Neuronal stem cell (in vitro differentiated cells): ENCODE data around the gene PPIA.
A peak's percentile ranks its signal among the peaks of the same experiment; 100 is the strongest.

ENCODE experiments used
- DNase-seq: peaks from one replicate; pipeline ENCODE4 v3.0.0-alpha.2; 2013; ENCODE audit warnings: low spot score
- H2AFZ ChIP-seq: one replicate; pipeline ENCODE4 v1.6.1; 2013; ENCODE audit warnings: mild to moderate bottlenecking, low read length, inconsistent platforms
- H2AK5ac ChIP-seq: 2 replicates; pipeline ENCODE4 v1.6.1; 2013; ENCODE audit warnings: low read depth, mild to moderate bottlenecking, inconsistent platforms, low read length, moderate library complexity, mixed read lengths
- H2BK120ac ChIP-seq: 2 replicates; pipeline ENCODE4 v1.6.1; 2013; ENCODE audit warnings: low read depth, mild to moderate bottlenecking, inconsistent platforms, low read length, moderate library complexity, mixed read lengths
- H2BK12ac ChIP-seq: one replicate; pipeline ENCODE4 v1.6.1; 2013; ENCODE audit warnings: low read length, inconsistent platforms
- H2BK15ac ChIP-seq: 2 replicates; pipeline ENCODE4 v1.6.1; 2013; ENCODE audit warnings: mild to moderate bottlenecking, low read length, inconsistent platforms, mixed read lengths
- H2BK5ac ChIP-seq: one replicate; pipeline ENCODE4 v1.6.1; 2013; ENCODE audit warnings: inconsistent platforms, mild to moderate bottlenecking, low read length, moderate library complexity
- H3K14ac ChIP-seq: one replicate; pipeline ENCODE4 v1.6.1; 2013; ENCODE audit warnings: low read length, inconsistent platforms
- H3K18ac ChIP-seq: 2 replicates; pipeline ENCODE4 v1.6.1; 2013; ENCODE audit warnings: low read length, inconsistent platforms
- H3K23ac ChIP-seq: 2 replicates; pipeline ENCODE4 v1.6.1; 2013; ENCODE audit warnings: low read depth, mild to moderate bottlenecking, mixed read lengths, low read length, inconsistent platforms; ENCODE audit not compliant: poor library complexity
- H3K27ac ChIP-seq: replicated peaks from 3 replicates; pipeline ENCODE4 v1.5.1; 2013; ENCODE audit warnings: low read length, inconsistent platforms
- H3K27me3 ChIP-seq, 3 experiments: 2 replicates each; pipeline ENCODE4 v1.6.1; 2013; ENCODE audit warnings: low read length in 3 of 3, mild to moderate bottlenecking in 2 of 3, inconsistent platforms in 1 of 3, low read depth in 1 of 3, mixed read lengths in 1 of 3, moderate library complexity in 1 of 3; ENCODE audit not compliant: control insufficient read depth in 3 of 3, insufficient read depth in 3 of 3
- H3K36me3 ChIP-seq, 2 donors: replicated peaks in 1 of 2; 2 replicates each; pipeline ENCODE4 v1.6.1; 2013; ENCODE audit warnings: low read length in 2 of 2; ENCODE audit not compliant: control insufficient read depth in 2 of 2, insufficient read depth in 2 of 2
- H3K4ac ChIP-seq: 2 replicates; pipeline ENCODE4 v1.6.1; 2013; ENCODE audit warnings: inconsistent platforms, mild to moderate bottlenecking, low read length, moderate library complexity
- H3K4me1 ChIP-seq, 2 donors: 1 replicate in 1 of 2; 2 replicates in 1 of 2; pipeline ENCODE4 v1.6.1; 2013; ENCODE audit warnings: low read length in 2 of 2, low read depth in 1 of 2; ENCODE audit not compliant: control insufficient read depth in 2 of 2, insufficient read depth in 1 of 2
- H3K4me2 ChIP-seq: one replicate; pipeline ENCODE4 v1.6.1; 2013; ENCODE audit warnings: mild to moderate bottlenecking, low read length, inconsistent platforms; ENCODE audit not compliant: insufficient read depth, poor library complexity, severe bottlenecking
- H3K4me3 ChIP-seq, 2 donors: 2 replicates each; pipeline ENCODE4 v1.5.1; 2013; ENCODE audit warnings: low read length in 2 of 2, mild to moderate bottlenecking in 2 of 2, inconsistent platforms in 1 of 2, moderate library complexity in 1 of 2
- H3K79me1 ChIP-seq: one replicate; pipeline ENCODE4 v1.6.1; 2013; ENCODE audit warnings: low read depth, mild to moderate bottlenecking, inconsistent platforms, low read length, moderate library complexity
- H3K9ac ChIP-seq: one replicate; pipeline ENCODE4 v1.6.1; 2013; ENCODE audit warnings: mild to moderate bottlenecking, low read depth, low read length, inconsistent platforms; ENCODE audit not compliant: poor library complexity
- H3K9me3 ChIP-seq, 2 donors: replicated peaks in 1 of 2; 2 replicates each; pipeline versions ENCODE3 to v1.6.1; 2013; ENCODE audit warnings: low read length in 2 of 2, mild to moderate bottlenecking in 2 of 2, inconsistent platforms in 1 of 2, low read depth in 1 of 2, mixed read lengths in 1 of 2, moderate library complexity in 1 of 2; ENCODE audit not compliant: control insufficient read depth in 2 of 2, insufficient read depth in 1 of 2
- H4K8ac ChIP-seq: one replicate; pipeline ENCODE4 v1.6.1; 2013; ENCODE audit warnings: low read depth, mild to moderate bottlenecking, inconsistent platforms, low read length, moderate library complexity
- H4K91ac ChIP-seq: one replicate; pipeline ENCODE4 v1.6.1; 2013; ENCODE audit warnings: low read length, low read depth, mild to moderate bottlenecking, inconsistent platforms; ENCODE audit not compliant: poor library complexity
- WGBS, 2 donors: extraction: QIAGEN DNeasy Blood & Tissue Kit; methylation state at CpG; one replicate each; pipeline ENCODE4 v1.1.7; 2013; ENCODE audit warnings: missing lambda C conversion rate in 2 of 2, mixed read lengths in 1 of 2; ENCODE audit not compliant: insufficient read length in 2 of 2, insufficient replicate concordance in 1 of 2; ENCODE audit errors: extremely low coverage in 2 of 2; 5-methylcytosine and 5-hydroxymethylcytosine counted together

PPIA gene

GRCh38 chr7:44762300-44762699 is 34.2 kb upstream of the PPIA start:
- H2BK12ac ChIP-seq = no peak overlapping the region
- no peaks in the 10 kb centered on the region for H3K4me1 ChIP-seq
- WGBS, 2 donors = no CpG with 5 or more reads among the region's 9 CpGs

GRCh38 chr7:44762726-44763522 is 33.6 kb upstream of the PPIA start:
- no CpG with 5 or more reads among the region's 20 CpGs for WGBS, 2 donors

More at GRCh38 chr7:44762300-44762699, 34.2 kb upstream of the PPIA start:
- peaks cover 2% of the 10 kb centered on the region for H3K79me1 ChIP-seq
- no peak overlapping the region for H2AK5ac ChIP-seq
- no peak overlapping the region for H2BK5ac ChIP-seq
- H2BK120ac ChIP-seq = no peak overlapping the region
- H3K14ac ChIP-seq = no peak overlapping the region
- H3K4me2 ChIP-seq = no peak overlapping the region
- no peak overlapping the region for H3K4ac ChIP-seq
- no peak overlapping the region for H2AFZ ChIP-seq
- H3K9ac ChIP-seq = no peak overlapping the region
- no peaks in the 10 kb centered on the region for H3K9me3 ChIP-seq
- no peak overlapping the region for H3K18ac ChIP-seq
- peaks cover 67 to 91% of the 10 kb centered on the region in 2 donors for H3K36me3 ChIP-seq
- H3K27ac ChIP-seq = no peak overlapping the region
- H2BK15ac ChIP-seq = no peak overlapping the region
- H3K27me3 ChIP-seq = no peaks in the 10 kb centered on the region
- no peak overlapping the region for H3K4me3 ChIP-seq
- DNase-seq = no peak
- no peak overlapping the region for H3K23ac ChIP-seq
- H4K91ac ChIP-seq = no peak overlapping the region
- H4K8ac ChIP-seq = no peak overlapping the region

GRCh38 chr7:44764081-44764480 is 32.4 kb upstream of the PPIA start:
- no peak overlapping the region for H3K4ac ChIP-seq
- H4K91ac ChIP-seq = no peak overlapping the region
- H2BK5ac ChIP-seq = no peak overlapping the region
- H3K9me3 ChIP-seq = no peaks in the 10 kb centered on the region
- H3K36me3 ChIP-seq = peaks cover 68 to 90% of the 10 kb centered on the region in 2 donors
- DNase-seq = no peak
- no peak overlapping the region for H4K8ac ChIP-seq
- no peak overlapping the region for H3K14ac ChIP-seq
- no peaks in the 10 kb centered on the region for H3K27me3 ChIP-seq
- H3K27ac ChIP-seq = no peak overlapping the region
- H2BK12ac ChIP-seq = no peak overlapping the region
- H3K4me1 ChIP-seq = peaks cover 0 to 12% of the 10 kb centered on the region in 2 donors
- H2AK5ac ChIP-seq = no peak overlapping the region
- H3K79me1 ChIP-seq = peaks cover 2% of the 10 kb centered on the region
- no peak overlapping the region for H2AFZ ChIP-seq
- no peak overlapping the region for H3K23ac ChIP-seq
- H3K9ac ChIP-seq = no peak overlapping the region
- no peak overlapping the region for H3K18ac ChIP-seq
- H2BK15ac ChIP-seq = no peak overlapping the region
- no CpG with 5 or more reads among the region's 6 CpGs for WGBS, 2 donors
- H3K4me2 ChIP-seq = no peak overlapping the region
- H2BK120ac ChIP-seq = no peak overlapping the region
- H3K4me3 ChIP-seq = no peak overlapping the region

More at GRCh38 chr7:44762726-44763522, 33.6 kb upstream of the PPIA start:
- no peak overlapping the region for H2BK120ac ChIP-seq
- no peak overlapping the region for H4K91ac ChIP-seq
- no peak overlapping the region for H2BK15ac ChIP-seq
- H3K4ac ChIP-seq = no peak overlapping the region
- H3K27me3 ChIP-seq = no peaks in the 10 kb centered on the region
- H2BK5ac ChIP-seq = no peak overlapping the region
- no peak overlapping the region for H2BK12ac ChIP-seq
- H3K23ac ChIP-seq = no peak overlapping the region
- H3K4me3 ChIP-seq = no peak overlapping the region
- H3K9me3 ChIP-seq = no peaks in the 10 kb centered on the region
- H3K27ac ChIP-seq = no peak overlapping the region
- H3K9ac ChIP-seq = no peak overlapping the region
- H2AK5ac ChIP-seq = no peak overlapping the region
- peaks cover 0 to 2% of the 10 kb centered on the region in 2 donors for H3K4me1 ChIP-seq
- H2AFZ ChIP-seq = no peak overlapping the region
- no peak overlapping the region for H3K14ac ChIP-seq
- DNase-seq = no peak
- H3K79me1 ChIP-seq = peaks cover 2% of the 10 kb centered on the region
- H4K8ac ChIP-seq = no peak overlapping the region
- H3K18ac ChIP-seq = no peak overlapping the region
- H3K36me3 ChIP-seq = peaks cover 70 to 93% of the 10 kb centered on the region in 2 donors
- no peak overlapping the region for H3K4me2 ChIP-seq

GRCh38 chr7:44764665-44765578 is 31.6 kb upstream of the PPIA start:
- peaks cover 62 to 87% of the 10 kb centered on the region in 2 donors for H3K36me3 ChIP-seq
- no peak overlapping the region for H2BK12ac ChIP-seq
- no peak overlapping the region for H2AK5ac ChIP-seq
- no peaks in the 10 kb centered on the region for H3K9me3 ChIP-seq
- H3K23ac ChIP-seq = peak overlapping the region; percentile 3
- no peak overlapping the region for H4K91ac ChIP-seq
- H3K9ac ChIP-seq = no peak overlapping the region
- H2BK15ac ChIP-seq = no peak overlapping the region
- peaks cover 0 to 16% of the 10 kb centered on the region in 2 donors for H3K4me1 ChIP-seq
- no peak overlapping the region for H3K27ac ChIP-seq
- WGBS, 2 donors = no CpG with 5 or more reads among the region's 22 CpGs
- no peak overlapping the region for H2BK120ac ChIP-seq
- H2BK5ac ChIP-seq = peak overlapping the region; percentile 5
- no peak overlapping the region for H2AFZ ChIP-seq
- no peak overlapping the region for H3K4ac ChIP-seq
- no peak overlapping the region for H3K14ac ChIP-seq
- H3K27me3 ChIP-seq = no peaks in the 10 kb centered on the region
- H3K4me2 ChIP-seq = no peak overlapping the region
- H3K4me3 ChIP-seq = no peak overlapping the region
- no peak overlapping the region for H4K8ac ChIP-seq
- DNase-seq = no peak
- H3K79me1 ChIP-seq = no peaks in the 10 kb centered on the region
- H3K18ac ChIP-seq = no peak overlapping the region
